Right forelimb (tissue), 1 donor: ENCODE results near the gene IGFLR1.
A peak's percentile ranks its signal among the peaks of the same experiment; 100 is the strongest.
"Not testable (repeated sequence)": the region's sequence is repeated elsewhere in the genome, so short reads cannot be mapped to it uniquely, and the experiment has no call there.

ENCODE experiments used
- DNase-seq: peaks from one replicate; pipeline ENCODE4 v3.0.0-alpha.2; 2018

IGFLR1 gene

GRCh38 chr19:35703343-35703742 is 38.9 kb downstream of the IGFLR1 start:
- no peak for DNase-seq

- peak; percentile 92 for DNase-seq
Observed at GRCh38 chr19:35702223-35703012, 39.8 kb downstream of the IGFLR1 start.

- no peak for DNase-seq
Observed at GRCh38 chr19:35696835-35697234, 45.4 kb downstream of the IGFLR1 start.

- DNase-seq = no peak
Observed at GRCh38 chr19:35695895-35696422, 46.3 kb downstream of the IGFLR1 start.

GRCh38 chr19:35693835-35694599 is 48.2 kb downstream of the IGFLR1 start:
- DNase-seq = peak; percentile 87

GRCh38 chr19:35693422-35693821 is 48.8 kb downstream of the IGFLR1 start:
- no peak for DNase-seq

- no peak for DNase-seq
Observed at GRCh38 chr19:35692010-35692409, 50.2 kb downstream of the IGFLR1 start.

- DNase-seq = not testable (repeated sequence)
Observed at GRCh38 chr19:35691106-35691505, 51.1 kb downstream of the IGFLR1 start.

GRCh38 chr19:35689836-35690235 is 52.4 kb downstream of the IGFLR1 start:
- DNase-seq = no peak
